Measurements from ENCODE around the gene GPA33. TPM values are rescaled to one million over a fixed set of nuclear protein-coding genes. Genes with fewer than 3 reads are reported as not detected.

Gene GPA33
- total and polyA plus RNA-seq, 8 donors: 0.11 to 0.55 (median 0.27) TPM; not detected in 2

- H3K4me1 ChIP-seq: no peaks in the 10 kb centered on the region
- no peak overlapping the region for H3K27ac ChIP-seq
- no peaks in the 10 kb centered on the region for H3K9me3 ChIP-seq
- no peaks in the 10 kb centered on the region for H3K36me3 ChIP-seq
- DNase-seq (no peak), ATAC-seq (no peak)
- H3K4me3 ChIP-seq: no peak overlapping the region
- no peak for TF ChIP-seq CTCF (IDR thresholded peaks at IDR 0.05)
- H3K27me3 ChIP-seq: no peaks in the 10 kb centered on the region
- intact Hi-C loops (cut with DNase I): no loop called here
Observed at GRCh38 chr1:167013108-167013929, 76.9 kb downstream of the GPA33 start.

- Histone ChIP-seq H3K9me3 (no peaks in the 10 kb centered on the region), H3K27me3 (no peaks in the 10 kb centered on the region), H3K4me1 (no peaks in the 10 kb centered on the region), H3K27ac (no peak overlapping the region), H3K4me3 (no peak overlapping the region), H3K36me3 (no peaks in the 10 kb centered on the region)
- no peak for ATAC-seq
- TF ChIP-seq CTCF (IDR thresholded peaks at IDR 0.05): no peak
- no peak for DNase-seq
- intact Hi-C loops (cut with DNase I): no loop called here
Observed at GRCh38 chr1:167012570-167012969, 77.6 kb downstream of the GPA33 start.

- Histone ChIP-seq H3K27ac (no peak overlapping the region), H3K36me3 (no peaks in the 10 kb centered on the region), H3K4me3 (no peak overlapping the region), H3K4me1 (no peaks in the 10 kb centered on the region), H3K9me3 (no peaks in the 10 kb centered on the region), H3K27me3 (no peaks in the 10 kb centered on the region)
- TF ChIP-seq CTCF (IDR thresholded peaks at IDR 0.05): no peak
- ATAC-seq (no peak), DNase-seq (no peak)
- intact Hi-C loops (cut with DNase I): no loop called here
Observed at GRCh38 chr1:167011560-167012191, 78.5 kb downstream of the GPA33 start.

- DNase-seq (no peak), ATAC-seq (no peak)
- Histone ChIP-seq H3K27ac (no peak overlapping the region), H3K4me1 (no peaks in the 10 kb centered on the region), H3K27me3 (no peaks in the 10 kb centered on the region), H3K36me3 (no peaks in the 10 kb centered on the region), H3K4me3 (no peak overlapping the region), H3K9me3 (peaks cover 0 to 12% of the 10 kb centered on the region in 2 donors)
- intact Hi-C loops (cut with DNase I): no loop called here
- TF ChIP-seq CTCF (IDR thresholded peaks at IDR 0.05): no peak
Observed at GRCh38 chr1:167003711-167004110, 86.5 kb downstream of the GPA33 start.

Other genes with a start within 250 kb of the GPA33 start
- gene TADA1, start 214.1 kb downstream of the GPA33 start, total RNA-seq: 1 to 10 TPM; 7.5 to 9.4 TPM
- gene TADA1, start 214.1 kb downstream of the GPA33 start, polyA plus RNA-seq (ENCODE audit: insufficient read length in 6 of 6): 10 to 100 TPM; 21.8 to 24.8 (median 23.6) TPM
- 1 to 10 TPM in 1 of 2 donors, under 1 TPM in 1; 0.60 to 2.1 TPM for gene ILDR2, start 114.8 kb downstream of the GPA33 start, total RNA-seq
- gene ILDR2, start 114.8 kb downstream of the GPA33 start, polyA plus RNA-seq (ENCODE audit: insufficient read length in 6 of 6): under 1 TPM; 0.36 to 0.75 (median 0.63) TPM
- gene MAEL, start 101.1 kb downstream of the GPA33 start, total RNA-seq: not detected
- gene MAEL, start 101.1 kb downstream of the GPA33 start, polyA plus RNA-seq (ENCODE audit: insufficient read length in 6 of 6): under 1 TPM in 5 of 6 donors, not detected in 1; 0.11 to 0.47 (median 0.25) TPM
- gene STYXL2, start 3.7 kb upstream of the GPA33 start, total RNA-seq: under 1 TPM in 1 of 2 donors, not detected in 1; 0.12 TPM
- gene STYXL2, start 3.7 kb upstream of the GPA33 start, polyA plus RNA-seq (ENCODE audit: insufficient read length in 6 of 6): 1 to 10 TPM in 2 of 6 donors, under 1 TPM in 4; 0.60 to 1.3 (median 0.71) TPM
- gene POU2F1, start 130.5 kb upstream of the GPA33 start, total RNA-seq: 10 to 100 TPM; 15.2 to 16.2 TPM
- gene POU2F1, start 130.5 kb upstream of the GPA33 start, polyA plus RNA-seq (ENCODE audit: insufficient read length in 6 of 6): 10 to 100 TPM; 12.3 to 16.3 (median 14.4) TPM